Measurements from ENCODE around the gene RNF227.
"Not testable (repeated sequence)": the region's sequence is repeated elsewhere in the genome, so short reads cannot be mapped to it uniquely, and the experiment has no call there.

RNF227 gene

DNA sequence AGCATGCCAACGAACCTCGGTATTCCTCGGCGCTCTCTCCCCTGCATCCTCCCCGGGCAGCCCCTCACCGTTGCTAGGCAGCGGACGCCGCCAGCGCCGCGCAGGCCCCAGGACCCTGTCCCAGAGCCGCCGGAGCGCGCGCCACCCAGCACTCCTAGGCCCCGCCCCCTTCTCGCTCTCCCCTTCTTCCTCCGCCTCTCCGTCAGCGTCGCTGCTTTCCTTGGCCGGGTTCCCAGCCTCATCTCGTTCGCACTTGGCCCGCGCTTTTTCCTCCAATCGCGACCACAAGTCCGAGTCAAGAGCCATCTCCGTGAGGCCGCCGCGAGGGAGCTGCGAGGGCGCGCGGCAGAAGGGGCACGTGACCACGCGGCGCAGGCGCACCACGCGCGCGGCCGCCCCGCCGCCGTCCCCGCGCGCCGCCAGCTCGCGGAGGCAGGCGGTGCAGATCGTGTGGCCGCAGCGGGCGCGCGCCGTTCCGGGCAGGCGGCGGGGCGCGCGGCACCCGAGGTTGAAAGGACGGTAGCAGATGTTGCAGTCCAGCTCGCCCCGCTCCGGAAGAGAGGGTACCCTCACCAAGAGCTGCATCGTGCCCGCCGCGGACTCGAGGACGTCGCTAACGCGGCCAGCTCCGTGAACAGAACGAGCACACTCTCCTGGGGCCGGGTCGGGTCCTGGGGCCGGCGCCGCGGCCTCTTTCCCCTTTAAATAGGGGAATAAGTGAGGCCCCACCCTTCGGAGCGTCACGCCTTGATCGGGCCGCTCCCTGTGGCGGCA lies at the start of gene RNF227:
Gene RNF227 (minus strand): TSS at position 679 of the 774 bp plus-strand sequence. CDS start 94 bp downstream, at position 585.
- peak; percentile 94 for DNase-seq (ENCODE audit: low spot score)

DNA sequence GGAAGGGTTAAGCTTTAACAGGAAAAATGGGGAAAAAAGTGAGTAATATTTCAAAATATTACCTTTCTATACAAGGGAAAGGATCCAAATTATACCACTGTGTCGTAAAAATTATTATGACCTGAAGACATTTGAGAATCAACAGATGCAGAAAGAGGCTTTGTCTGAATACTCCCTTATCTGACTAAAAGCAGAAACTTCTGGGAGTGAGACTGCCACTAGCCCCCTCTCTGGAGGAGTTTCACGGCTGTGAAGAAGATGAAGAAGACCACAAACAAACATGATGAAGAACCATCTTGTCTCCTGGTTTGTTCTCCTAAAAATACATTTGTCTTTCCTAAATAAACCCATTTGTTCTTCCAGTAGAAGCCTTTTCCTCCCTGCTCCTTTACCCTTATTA lies 45.3 kb upstream of the RNF227 start:
- DNase-seq (ENCODE audit: low spot score): no peak

DNA sequence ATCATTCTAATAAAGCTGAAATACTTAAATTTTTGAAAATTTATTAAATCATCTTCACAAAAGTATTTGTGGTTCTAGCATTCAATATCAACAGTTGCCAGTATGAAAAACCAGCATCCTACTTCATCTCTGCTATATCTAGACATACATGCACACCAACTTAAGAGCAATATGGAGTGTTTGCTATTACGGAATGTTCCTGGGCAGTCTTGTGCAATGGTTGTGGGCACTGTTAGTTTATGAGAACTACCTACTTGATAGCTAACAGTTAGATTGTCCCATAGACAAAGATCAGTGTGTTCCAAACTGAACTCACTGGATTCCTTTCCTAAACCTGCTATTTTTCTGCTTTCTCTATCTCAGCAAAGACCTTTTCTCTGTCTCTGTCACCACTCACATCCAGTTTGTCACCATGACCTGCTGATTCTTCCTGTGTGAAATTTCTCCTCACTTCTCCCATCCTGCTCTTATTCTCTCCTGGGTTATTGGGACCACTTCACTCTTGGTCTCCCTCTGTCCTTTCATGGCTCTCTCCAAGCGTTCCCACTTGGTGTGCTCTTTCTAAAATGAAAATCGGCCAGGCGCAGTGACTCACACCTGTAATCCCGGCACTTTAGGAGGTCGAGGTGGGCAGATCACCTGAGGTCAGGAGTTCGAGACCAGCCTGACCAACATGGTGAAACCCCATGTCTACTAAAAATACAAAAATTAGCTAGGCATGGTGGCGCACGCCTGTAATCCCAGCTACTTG lies 43.6 kb upstream of the RNF227 start:
- no peak for DNase-seq (ENCODE audit: low spot score)

DNA sequence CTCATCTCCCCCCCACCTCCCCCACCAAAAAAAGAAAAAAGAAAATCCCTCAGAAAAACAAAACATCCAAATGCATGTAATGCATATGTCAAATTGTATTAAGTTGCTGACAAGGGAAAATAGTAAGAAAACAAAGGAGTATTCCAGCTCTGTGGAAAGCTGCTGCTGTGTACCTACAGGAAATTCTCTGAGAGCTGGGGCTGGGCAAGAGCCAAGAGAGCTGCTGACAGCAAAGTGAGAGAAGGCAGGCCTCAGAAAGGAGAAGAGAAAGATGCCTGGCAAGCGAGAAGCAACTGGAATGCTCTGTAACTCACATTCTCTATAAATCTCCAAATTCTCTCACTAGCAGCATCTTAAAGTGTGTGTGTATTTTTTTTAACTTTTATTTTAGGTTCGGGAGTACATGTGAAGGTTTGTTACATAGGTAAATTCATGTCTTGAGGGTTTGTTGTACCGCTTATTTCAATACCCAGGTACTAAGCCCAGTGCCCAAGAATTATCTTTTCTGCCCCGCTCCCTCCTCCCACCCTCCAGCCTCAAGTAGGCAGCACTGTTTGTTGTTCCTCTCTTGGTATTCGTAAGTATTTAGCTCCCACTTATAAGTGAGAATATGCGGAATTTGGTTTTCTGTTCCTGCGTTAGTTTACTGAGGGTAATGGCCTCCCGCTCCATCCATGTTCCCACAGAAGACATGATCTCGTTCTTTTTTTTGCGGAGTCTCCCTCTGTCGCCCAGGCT lies 40.3 kb upstream of the RNF227 start:
- DNase-seq (ENCODE audit: low spot score): no peak

DNA sequence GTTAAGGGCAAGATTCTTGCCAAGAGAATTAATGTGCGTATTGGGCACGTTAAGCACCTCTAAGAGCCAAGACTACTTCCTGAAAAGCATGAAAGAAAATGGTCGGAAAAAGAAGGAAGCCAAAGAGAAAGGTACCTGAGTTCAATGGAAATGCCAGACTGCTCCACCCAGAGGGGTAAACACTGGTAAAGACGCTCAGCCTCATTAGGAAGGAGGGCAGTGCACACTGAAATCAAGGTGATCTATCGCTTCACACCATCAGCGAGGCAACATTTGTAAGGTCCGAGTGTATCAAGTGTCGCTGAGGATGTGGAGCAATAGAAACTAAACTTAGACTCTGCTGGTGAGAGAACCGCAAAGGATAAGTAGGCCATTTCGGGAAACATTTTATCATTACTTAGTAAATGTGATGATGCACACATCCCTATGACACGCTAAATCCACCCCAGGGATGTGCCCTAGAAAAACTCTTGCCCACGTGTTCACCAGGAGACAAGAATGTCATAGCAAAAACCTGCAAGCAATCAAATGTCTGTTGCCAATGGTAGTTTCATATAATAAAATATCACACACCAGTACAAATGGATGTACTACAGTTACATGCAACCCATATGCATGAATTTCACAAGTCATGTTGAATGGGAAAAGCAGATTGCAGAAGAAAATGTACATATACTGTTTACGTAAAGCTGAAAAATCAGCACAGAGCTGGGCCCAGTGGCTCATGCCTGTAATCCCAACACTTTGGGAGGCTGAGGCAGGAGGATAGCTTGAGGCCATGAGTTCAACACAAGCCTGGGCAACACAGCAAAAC lies 39.5 kb upstream of the RNF227 start:
- DNase-seq (ENCODE audit: low spot score): no peak

DNA sequence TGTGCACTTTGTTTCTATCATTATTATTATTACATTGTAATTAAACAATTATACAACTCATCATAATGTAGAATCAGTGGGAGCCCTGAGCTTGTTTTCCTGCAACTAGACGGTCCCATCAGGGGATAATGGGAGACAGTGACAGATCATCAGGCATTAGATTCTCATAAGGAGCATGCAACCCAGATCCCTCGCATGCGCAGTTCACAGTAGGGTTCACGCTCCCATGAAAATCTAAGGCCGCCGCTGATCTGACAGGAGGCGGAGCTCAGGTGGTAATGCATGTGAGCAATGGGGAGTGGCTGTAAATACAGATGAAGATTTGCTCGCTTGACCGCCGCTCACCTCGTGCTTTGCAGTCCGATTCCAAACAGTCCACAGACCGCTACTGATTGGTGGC lies 37.2 kb upstream of the RNF227 start:
- not testable (repeated sequence) for DNase-seq (ENCODE audit: low spot score)

DNA sequence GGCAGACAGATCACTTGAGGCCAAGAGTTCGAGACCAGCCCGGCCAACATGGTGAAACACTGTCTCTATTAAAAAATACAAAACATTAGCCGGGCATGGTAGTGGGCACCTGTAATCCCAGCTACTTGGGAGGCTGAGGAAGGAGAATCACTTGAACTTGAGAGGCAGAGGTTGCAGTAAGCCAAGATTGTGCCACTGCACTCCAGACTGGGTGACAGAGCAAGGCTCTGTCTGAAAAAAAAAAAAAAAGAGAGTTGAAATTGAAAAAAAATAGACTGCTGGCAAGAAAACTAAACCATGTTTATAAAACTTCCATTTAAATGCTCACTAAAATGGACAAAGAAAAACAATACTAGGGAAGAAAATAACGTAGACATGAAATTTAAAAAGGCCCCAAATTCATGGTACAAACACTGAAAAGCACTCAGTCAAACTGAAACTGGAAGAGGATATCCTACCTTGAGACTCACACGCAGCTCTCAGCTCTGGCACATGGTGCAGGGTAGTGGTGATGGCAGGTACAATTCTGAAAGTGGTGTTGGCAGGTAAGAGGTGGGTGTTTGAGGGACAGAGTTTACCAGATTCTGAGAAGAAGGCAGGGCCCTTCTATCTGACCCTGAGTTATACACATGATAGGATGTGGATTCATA lies 35.2 kb upstream of the RNF227 start:
- DNase-seq (ENCODE audit: low spot score): no peak

DNA sequence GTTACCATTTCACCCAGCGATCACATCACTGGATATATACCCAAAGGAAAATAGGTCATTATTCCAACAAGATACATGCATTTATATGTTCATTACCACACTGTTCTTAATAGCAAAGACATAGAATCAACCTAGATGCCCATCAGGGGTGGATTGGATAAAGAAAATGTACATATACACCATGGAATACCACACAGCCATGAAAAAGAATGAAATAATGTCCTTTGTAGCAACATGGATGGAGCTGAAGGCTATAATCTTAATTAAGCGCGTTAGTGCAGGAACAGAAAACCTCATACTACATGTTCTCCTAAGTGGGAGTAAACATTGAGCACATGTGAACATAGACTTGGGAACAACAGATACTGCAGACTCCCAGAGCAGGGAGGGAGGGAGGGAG lies 34.5 kb upstream of the RNF227 start:
- no peak for DNase-seq (ENCODE audit: low spot score)

DNA sequence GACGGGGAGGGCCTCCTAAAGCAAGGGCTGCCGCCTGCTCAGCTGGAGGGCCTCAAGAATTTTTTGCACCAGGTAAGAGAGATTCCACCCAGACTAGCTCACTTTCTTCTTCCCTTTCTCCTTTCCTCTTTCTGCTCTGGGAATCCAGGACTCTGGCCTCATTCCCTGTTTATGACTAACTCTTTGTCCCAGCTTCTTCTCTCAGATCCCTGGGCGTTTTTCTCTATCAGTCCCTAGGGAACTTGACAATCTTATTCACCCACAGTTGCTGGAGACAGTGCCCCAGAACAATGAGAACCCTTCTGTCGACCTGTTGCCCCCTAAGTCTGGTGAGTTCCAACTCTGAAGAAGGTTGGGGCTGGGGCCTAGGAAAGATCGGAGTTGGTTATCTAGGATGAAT lies 31.6 kb upstream of the RNF227 start:
- peak; percentile 30 for DNase-seq (ENCODE audit: low spot score)

DNA sequence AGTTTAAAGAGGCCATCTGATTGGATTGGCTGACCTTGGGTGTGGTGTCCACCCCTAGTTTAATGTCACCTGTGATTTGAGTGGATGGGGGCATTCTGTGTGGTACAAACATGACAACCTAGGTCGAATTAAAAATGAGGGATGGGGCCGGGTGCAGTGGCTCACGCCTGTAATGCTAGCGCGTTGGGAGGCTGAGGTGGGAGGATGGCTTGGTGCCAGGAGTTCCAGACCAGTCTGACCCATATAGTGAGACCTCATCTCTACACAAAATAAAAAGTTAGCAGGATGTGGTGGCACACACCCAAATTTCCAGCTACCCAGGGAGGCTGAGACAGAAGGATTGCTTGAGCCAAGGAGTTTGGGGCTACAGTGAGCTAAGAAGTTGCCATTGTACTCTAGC lies 30.4 kb upstream of the RNF227 start:
- DNase-seq (ENCODE audit: low spot score): no peak

DNA sequence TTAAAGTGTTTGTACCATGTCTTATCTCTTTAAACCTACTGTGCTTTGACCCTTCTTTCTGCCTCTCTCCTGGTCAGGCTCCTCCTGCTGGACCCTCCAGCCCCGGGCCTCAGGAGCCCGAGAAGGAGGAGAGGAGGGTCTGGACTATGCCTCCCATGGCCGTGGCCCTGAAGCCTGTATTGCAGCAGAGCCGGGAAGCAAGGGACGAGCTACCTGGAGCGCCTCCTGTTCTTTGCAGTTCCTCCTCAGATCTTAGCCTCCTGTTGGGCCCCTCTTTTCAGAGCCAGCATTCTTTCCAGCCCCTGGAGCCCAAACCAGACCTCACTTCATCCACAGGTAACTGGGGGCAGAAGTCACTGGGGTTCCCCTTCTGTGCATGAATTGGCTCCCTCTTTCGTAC lies 29.6 kb upstream of the RNF227 start:
- DNase-seq (ENCODE audit: low spot score): no peak

DNA sequence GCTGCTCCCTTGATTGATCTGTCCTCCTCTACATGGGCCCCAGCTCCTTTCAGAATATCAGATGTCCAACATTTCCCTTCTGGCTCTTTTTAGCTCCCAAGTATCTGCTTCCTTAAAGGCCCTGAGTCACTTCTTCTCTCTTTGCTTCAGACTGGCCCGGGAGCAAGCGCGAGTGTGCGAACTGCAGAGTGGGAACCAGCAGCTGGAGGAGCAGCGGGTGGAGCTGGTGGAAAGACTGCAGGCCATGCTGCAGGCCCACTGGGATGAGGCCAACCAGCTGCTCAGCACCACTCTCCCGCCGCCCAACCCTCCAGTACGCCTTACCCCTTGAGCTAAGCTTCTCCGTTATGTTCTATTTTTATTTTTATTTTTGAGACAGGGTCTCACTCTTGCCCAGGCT lies 28.2 kb upstream of the RNF227 start:
- DNase-seq (ENCODE audit: low spot score): no peak

DNA sequence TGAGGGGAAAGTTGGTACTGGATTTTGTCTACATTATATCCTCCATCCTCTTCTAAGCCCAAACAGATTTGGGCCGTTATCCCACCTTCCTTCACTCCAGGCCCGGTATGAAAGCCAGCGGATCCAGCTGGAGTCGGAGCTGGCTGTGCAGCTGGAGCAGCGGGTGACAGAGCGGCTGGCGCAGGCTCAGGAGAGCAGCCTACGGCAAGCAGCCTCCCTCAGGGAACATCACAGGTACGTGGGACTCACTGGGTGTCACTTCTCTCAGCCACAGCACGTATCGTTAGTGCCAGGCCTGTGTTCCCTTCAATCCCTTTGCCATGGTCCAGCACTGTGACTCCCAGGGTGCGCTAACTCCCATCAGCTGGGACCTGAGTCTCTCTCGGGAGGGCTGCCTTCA lies 27.2 kb upstream of the RNF227 start:
- no peak for DNase-seq (ENCODE audit: low spot score)

DNA sequence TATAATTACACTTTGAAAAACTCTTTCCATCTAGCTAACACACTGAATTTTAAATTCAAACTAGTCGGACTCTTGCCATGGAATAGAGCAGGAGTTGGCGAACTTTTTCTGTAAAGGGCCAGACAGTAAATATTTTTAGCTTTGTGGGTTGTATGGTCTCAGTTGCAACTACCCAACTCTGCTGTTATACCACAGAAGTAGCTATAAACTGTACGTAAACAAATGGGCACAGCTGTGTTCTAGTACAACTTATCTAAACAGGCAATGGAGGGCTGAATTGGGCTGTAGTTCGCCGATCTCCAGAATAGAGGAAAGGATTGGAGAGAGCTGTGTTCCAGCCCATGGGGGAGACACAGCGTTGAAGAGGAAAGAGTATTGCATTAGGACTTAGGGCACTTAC lies 24.7 kb upstream of the RNF227 start:
- DNase-seq (ENCODE audit: low spot score): no peak

DNA sequence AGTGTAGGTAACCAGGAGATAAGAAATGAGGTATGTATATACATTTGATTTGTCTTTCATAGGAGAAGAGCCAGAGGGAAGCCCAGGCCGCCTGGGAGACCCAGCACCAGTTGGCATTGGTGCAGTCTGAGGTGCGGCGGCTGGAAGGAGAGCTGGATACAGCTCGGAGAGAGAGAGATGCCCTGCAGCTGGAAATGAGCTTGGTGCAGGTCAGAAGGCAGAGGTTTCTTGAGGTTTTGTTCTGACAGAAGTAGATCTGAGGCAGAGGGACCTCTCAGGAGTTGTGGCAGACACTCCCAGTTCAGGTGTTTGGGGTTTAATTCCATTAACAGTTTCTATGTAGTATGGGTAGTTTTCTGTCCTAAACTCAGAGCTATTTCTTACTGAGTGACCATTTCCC lies 23.9 kb upstream of the RNF227 start:
- no peak for DNase-seq (ENCODE audit: low spot score)

DNA sequence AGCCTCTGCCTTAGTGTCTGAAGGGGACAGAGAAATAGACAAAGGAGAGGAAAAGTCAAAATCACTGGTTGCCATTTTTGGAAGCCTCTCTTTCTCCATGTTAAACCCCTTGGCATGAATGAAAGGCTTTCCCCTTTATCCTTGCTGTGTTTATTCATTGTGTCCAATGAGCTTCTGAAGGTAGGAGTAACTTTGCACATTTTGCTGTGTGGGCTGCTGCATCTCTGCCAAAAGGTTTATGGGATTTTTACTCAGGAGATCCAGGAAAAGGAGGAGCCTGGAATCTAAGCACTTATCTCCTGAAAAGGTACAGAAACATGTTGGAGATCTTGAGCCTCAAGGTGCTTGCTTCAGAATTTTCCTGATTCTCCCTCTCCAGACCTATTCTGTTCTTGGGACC lies 19.8 kb upstream of the RNF227 start:
- DNase-seq (ENCODE audit: low spot score): no peak

DNA sequence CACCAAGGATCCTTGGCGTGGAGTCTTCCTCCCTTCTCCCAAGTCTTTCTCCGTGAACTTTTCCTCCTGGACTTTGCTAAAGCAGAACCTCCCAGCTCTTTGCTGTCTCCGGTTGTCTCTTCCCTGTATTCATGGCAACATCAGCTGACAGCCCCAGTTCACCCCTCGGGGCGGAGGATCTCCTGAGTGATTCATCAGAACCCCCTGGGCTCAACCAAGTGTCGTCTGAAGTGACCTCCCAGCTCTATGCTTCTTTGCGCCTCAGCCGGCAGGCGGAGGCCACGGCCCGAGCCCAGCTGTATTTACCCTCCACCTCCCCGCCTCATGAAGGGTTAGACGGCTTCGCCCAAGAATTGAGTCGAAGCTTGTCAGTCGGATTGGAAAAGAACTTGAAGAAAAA lies 16.9 kb upstream of the RNF227 start:
- peak; percentile 71 for DNase-seq (ENCODE audit: low spot score)

DNA sequence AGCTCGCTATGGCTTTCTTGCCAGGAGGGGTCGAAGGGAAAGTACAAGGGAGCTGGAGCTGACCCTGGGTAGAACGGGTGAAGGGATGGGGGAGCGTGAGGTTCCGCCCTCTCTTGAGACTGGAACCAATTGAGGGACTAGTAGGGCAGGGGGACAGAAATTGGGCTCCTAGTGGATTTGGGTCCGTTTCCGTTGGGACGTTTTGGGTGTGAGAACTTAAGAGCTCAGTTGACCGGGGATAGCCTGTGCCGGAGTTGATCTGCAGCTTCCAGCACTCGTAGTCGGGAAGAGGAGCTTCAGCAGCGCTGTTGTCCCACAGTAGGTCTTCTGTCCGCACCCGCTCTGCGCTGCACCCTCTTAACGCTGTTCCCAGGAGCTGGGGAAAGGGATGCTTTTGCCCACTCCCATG lies 16.4 kb upstream of the RNF227 start:
- DNase-seq (ENCODE audit: low spot score): peak; percentile 53

DNA sequence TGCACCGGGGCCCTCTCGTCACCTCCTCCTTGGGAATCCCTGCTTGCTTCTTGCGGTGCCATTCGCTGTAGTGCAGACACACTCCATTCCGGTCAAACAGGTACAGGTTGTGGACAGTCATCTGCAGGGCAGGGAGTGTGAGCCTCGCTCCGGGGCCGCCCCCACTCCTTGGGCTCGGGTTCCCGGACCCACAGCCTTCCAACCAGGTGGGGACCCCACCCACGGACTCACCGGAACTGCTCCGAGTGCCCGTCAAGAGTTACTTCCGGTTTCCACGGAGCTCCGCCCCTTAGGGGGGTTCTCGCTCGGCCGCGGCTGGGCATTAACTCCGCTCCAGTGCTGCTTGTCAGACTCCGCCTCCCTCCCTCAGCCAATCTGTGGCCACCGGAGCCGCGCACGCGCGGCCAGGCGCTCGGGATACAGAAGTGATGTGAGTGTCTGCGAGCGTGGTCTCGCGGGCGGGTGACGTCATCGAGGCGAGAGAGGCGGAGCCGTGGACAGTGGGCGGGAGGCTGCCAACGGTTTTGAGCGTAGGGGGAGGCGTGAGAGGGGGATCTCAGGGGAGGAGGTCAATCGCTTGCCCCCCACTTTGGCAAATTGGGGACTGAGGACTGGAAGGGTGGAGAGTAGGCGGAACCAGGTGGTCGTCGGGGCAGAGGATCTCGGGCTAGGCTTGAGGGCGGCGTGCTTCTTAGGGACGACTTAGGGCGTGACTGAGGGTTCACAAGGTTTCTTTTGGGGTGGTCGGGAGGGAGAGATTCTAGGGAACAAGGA lies 15.8 kb upstream of the RNF227 start, which contains the start of the genes CNTROB and TRAPPC1:
Gene CNTROB (plus strand): TSS at position 498 of the 774 bp plus-strand sequence. CDS start 874 bp downstream, outside the sequence.
Gene TRAPPC1 (minus strand): TSS at position 238 of the 774 bp plus-strand sequence. CDS start 117 bp downstream, at position 121.
- peak; percentile 100 for DNase-seq (ENCODE audit: low spot score)
